ENCODE data around the gene HNRNPDL.

DNA sequence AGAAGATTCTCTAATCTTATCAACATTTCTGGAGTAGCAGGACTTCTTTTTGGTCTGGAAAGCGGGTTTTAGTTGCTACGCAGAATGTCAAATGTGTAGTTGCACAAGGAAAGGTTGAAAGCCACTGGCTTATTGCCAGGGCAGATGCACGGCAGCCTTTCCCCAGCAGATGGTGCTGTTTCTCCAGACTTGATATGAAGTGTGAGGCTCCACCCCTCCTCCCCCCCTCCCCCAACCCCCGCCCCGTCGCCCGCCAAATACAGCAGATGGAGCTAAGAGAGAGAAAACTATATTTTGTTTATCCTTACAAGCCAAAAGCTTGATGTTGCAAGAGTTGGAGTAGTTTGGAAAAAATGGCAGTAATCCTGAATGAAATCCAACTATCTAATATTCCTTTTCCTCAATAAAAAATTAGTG is 32.2 kb upstream of the HNRNPDL start:
- peak; percentile 69 for TF ChIP-seq CTCF (IDR thresholded peaks at IDR 0.05)
- peak; percentile 79 for TF ChIP-seq SMC3 (IDR thresholded peaks at IDR 0.05)
- no peak for TF ChIP-seq NR3C1 (IDR thresholded peaks at IDR 0.05)
- TF ChIP-seq POLR2A (IDR thresholded peaks at IDR 0.05; ENCODE audit: low read length): no peak
- no peak for TF ChIP-seq USF2 (IDR thresholded peaks at IDR 0.05)
- TF ChIP-seq POLR2AphosphoS2 (conservative IDR thresholded peaks at IDR 0.05; ENCODE audit: low read length): no peak
- no peak for TF ChIP-seq RFX5 (IDR thresholded peaks at IDR 0.05)
- 0 out of 4 replicates have a peak, but pooled peaks of 1 of the 2 experiments have one; percentile 36 for TF ChIP-seq CEBPB (IDR thresholded peaks at IDR 0.05)
- TF ChIP-seq EHMT2 (IDR thresholded peaks at IDR 0.05; ENCODE audit: low read depth): no peak
